HG03432 (cell line): Measurements from ENCODE around the gene C1GALT1C1.
A peak's percentile ranks its signal among the peaks of the same experiment; 100 is the strongest.

ENCODE experiments used
- ATAC-seq: cut with Tn5 transposase; IDR thresholded peaks from one replicate; pipeline ENCODE4 v1.9.1; 2021; ENCODE audit warnings: mild to moderate bottlenecking, moderate library complexity; ENCODE audit not compliant: unreplicated experiment

Gene C1GALT1C1

DNA sequence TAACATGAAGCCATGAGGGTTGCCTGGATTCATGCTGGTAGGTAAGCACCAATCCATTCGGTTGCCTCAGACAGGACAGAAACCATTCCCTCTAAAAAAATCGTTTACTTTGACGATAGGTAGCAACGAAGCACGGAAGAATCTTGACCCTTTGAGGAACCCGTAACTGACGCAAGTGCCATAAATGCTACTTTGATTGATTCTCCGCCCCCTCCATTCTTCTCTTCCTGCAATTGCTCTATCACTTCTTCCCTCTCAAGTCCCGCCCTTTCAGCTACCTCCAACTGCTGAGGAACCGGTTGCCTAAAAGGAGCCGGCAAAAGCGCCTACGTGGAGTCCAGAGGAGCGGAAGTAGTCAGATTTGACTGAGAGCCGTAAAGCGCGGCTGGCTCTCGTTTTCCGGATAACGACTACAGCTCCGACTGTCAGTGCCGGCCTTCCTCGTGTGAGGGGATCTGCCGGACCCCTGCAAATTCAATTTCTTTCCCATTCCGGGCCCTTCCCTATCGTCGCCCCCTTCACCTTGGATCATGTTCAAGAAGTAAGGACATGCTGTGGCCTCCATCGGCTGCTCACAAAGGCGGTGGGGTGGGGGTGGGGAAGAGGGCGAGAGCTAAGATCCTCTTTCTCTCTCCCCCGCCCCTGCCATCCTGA is 26.0 kb downstream of the C1GALT1C1 start, which contains the start of gene MCTS1:
Gene MCTS1, plus strand, starts transcription at position 395 of the 654 bp plus-strand sequence. Its CDS starts 136 bp downstream, at position 531.
- ATAC-seq = peak; percentile 98

DNA sequence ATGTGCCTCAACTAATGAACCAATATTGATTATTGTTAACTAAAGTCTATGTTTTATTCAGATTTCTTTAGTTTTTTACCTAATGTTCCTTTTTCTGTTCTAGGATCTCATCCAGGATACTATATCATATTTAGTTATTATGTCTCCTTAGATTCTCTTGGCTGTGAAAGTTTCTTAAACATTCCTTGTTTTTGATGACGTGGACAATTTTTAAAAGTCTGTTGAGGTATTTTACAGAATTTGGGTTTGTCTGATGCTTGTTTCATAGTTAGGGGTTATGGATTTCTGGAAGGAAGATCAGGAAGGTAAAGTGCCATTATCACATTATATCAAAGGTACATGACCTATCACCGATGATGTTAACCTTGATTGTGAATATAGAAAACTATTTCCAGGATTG is 44.2 kb downstream of the C1GALT1C1 start:
- no peak for ATAC-seq
